Esophagus muscularis mucosa (tissue), 4 donors: Measurements from ENCODE around the gene JPH4. TPM values are rescaled to one million over a fixed set of nuclear protein-coding genes. Genes with fewer than 3 reads are reported as not detected.

Experiments
- DNase-seq: peaks from one replicate; pipeline ENCODE4 v3.0.0-alpha.2; 2017; ENCODE audit errors: extremely low spot score
- H3K27ac ChIP-seq, 4 donors: fragments of 200-600 bp; sonication (generic); replicated peaks in 1 of 4; 1 replicate in 3 of 4; 2 replicates in 1 of 4; pipeline ENCODE4 v1.5.1; 2016 to 2019; ENCODE audit warnings: mild to moderate bottlenecking in 1 of 4
- H3K27me3 ChIP-seq, 4 donors: fragments of 200-600 bp; sonication (generic); one replicate each; pipeline versions ENCODE4 v1.5.1 to v1.6.0; 2016 to 2019
- H3K36me3 ChIP-seq, 4 donors: fragments of 200-600 bp; sonication (generic); one replicate each; pipeline ENCODE4 v1.5.1; 2016 to 2019
- H3K4me1 ChIP-seq, 4 donors: fragments of 200-600 bp; sonication (generic); one replicate each; pipeline ENCODE4 v1.5.1; 2016 to 2019
- H3K4me3 ChIP-seq, 4 donors: fragments of 200-600 bp; sonication (generic); 1 replicate in 2 of 4; 2 replicates in 2 of 4; pipeline ENCODE4 v1.5.1; 2016 to 2019; ENCODE audit warnings: mild to moderate bottlenecking in 4 of 4, moderate library complexity in 1 of 4
- H3K9me3 ChIP-seq, 4 donors: fragments of 200-600 bp; sonication (generic); 1 replicate in 3 of 4; 2 replicates in 1 of 4; pipeline ENCODE4 v1.5.1; 2016 to 2019
- CTCF ChIP-seq, 3 experiments: fragments of 200-600 bp in 2 of 3; fragments of 450-650 bp in 1 of 3; sonication (generic) in 2 of 3; IDR thresholded peaks; one replicate each; pipeline ENCODE4 v1.5.1; 2017 to 2019; ENCODE audit warnings: antibody characterized with exemption in 3 of 3, mild to moderate bottlenecking in 2 of 3, moderate library complexity in 1 of 3
- EP300 ChIP-seq: sonication (generic); formaldehyde crosslinking; IDR thresholded peaks from one replicate; pipeline ENCODE4 v1.6.1; 2017; ENCODE audit warnings: antibody characterized with exemption
- POLR2A ChIP-seq: fragments of 450-650 bp; IDR thresholded peaks from one replicate; pipeline ENCODE4 v1.6.1; 2017; ENCODE audit warnings: antibody characterized with exemption, moderate library complexity, mild to moderate bottlenecking, low read depth
- POLR2AphosphoS5 ChIP-seq, 2 donors: sonication (generic); formaldehyde crosslinking; IDR thresholded peaks; one replicate each; pipeline ENCODE4 v1.6.1; 2017; ENCODE audit warnings: antibody characterized with exemption in 2 of 2
- WGBS: methylation state at CpG from one replicate; pipeline ENCODE4 v1.1.5; 2018; 5-methylcytosine and 5-hydroxymethylcytosine counted together
- intact Hi-C: fragments of 100-400 bp; cut with DNase I; formaldehyde crosslinking; loops from one replicate; pipeline ENCODE4 v1.15.1; 2023
- total RNA-seq, 4 donors: library from RNA; depleted of rRNA; stranded (reverse); fragments of >200 nt; gene quantifications; one replicate each; pipeline versions ENCODE4 v1.1.0 to v1.2.1, GENCODE V29; 2016

JPH4 gene
- total RNA-seq, 4 donors from 2014 or later = 0.83 to 2.8 (median 2.0) TPM

- Histone ChIP-seq H3K36me3 (peaks cover 0 to 17% (median 9%) of the 10 kb centered on the region in 4 donors), H3K4me1 (peaks cover 10 to 29% (median 17%) of the 10 kb centered on the region in 4 donors), H3K27ac (no peak overlapping the region), H3K4me3 (no peak overlapping the region), H3K27me3 (peaks cover 0 to 29% (median 0%) of the 10 kb centered on the region in 4 donors), H3K9me3 (no peaks in the 10 kb centered on the region)
- intact Hi-C loops = no loop called here
- no peak for TF ChIP-seq POLR2A
- TF ChIP-seq POLR2AphosphoS5 (IDR thresholded peaks at IDR 0.05) = no peak
- no peak for TF ChIP-seq CTCF (IDR thresholded peaks at IDR 0.05)
- TF ChIP-seq EP300 = no peak
- 56% methylated on average over 6 of the region's 6 CpGs for WGBS
- no peak for DNase-seq
Observed at GRCh38 chr14:23568600-23569331, 9.8 kb downstream of the JPH4 start.

- Histone ChIP-seq H3K27me3 (peaks cover 0 to 22% (median 0%) of the 10 kb centered on the region in 4 donors), H3K36me3 (peaks cover 0 to 23% (median 9%) of the 10 kb centered on the region in 4 donors), H3K4me3 (peak overlapping the region; percentile 63 to 79 (median 66)), H3K4me1 (peaks cover 10 to 29% (median 20%) of the 10 kb centered on the region in 4 donors), H3K27ac (peak overlapping the region; percentile 66 to 79 (median 76)), H3K9me3 (no peaks in the 10 kb centered on the region)
- no peak for DNase-seq
- TF ChIP-seq POLR2A (no peak), CTCF (IDR thresholded peaks at IDR 0.05) (no peak), EP300 (no peak), POLR2AphosphoS5 (IDR thresholded peaks at IDR 0.05) (no peak)
- intact Hi-C loops = no loop called here
- WGBS = 69% methylated on average over 2 of the region's 2 CpGs
Observed at GRCh38 chr14:23568021-23568599, 10.5 kb downstream of the JPH4 start.

- WGBS = 2% methylated on average over 42 of the region's 53 CpGs
Observed at GRCh38 chr14:23567186-23568020, 11.2 kb downstream of the JPH4 start, which contains the start of gene AP1G2. Gene AP1G2 (minus strand): TSS chr14:23567791. CDS start chr14:23567314, 477 bp downstream.

More at GRCh38 chr14:23567186-23568020, 11.2 kb downstream of the JPH4 start, which contains the start of gene AP1G2:
- peak; percentile 95 for DNase-seq
- Histone ChIP-seq H3K27ac (peak within 1 kb of the TSS; percentile 66 to 79 (median 76)), H3K4me1 (peaks cover 10 to 33% (median 23%) of the 10 kb centered on the region in 4 donors), H3K9me3 (no peaks in the 10 kb centered on the region), H3K36me3 (peaks cover 0 to 24% (median 9%) of the 10 kb centered on the region in 4 donors), H3K27me3 (peaks cover 0 to 18% (median 0%) of the 10 kb centered on the region in 4 donors), H3K4me3 (peak within 1 kb of the TSS; percentile 63 to 79 (median 66))
- TF ChIP-seq CTCF (IDR thresholded peaks at IDR 0.05) (no peak), EP300 (no peak), POLR2AphosphoS5 (IDR thresholded peaks at IDR 0.05) (peak; percentile 45 to 59), POLR2A (no peak)
- intact Hi-C loops = no loop called here
